ENCODE data around the gene KRTAP2-4. TPM values are rescaled to one million over a fixed set of nuclear protein-coding genes. Genes with fewer than 3 reads are reported as not detected.

The KRTAP2-4 gene
- total and polyA plus RNA-seq, 2 of the 4 experiments (the other 2 are of a cell fraction), result not detected

GRCh38 chr17:41071606-41072360 is 6.1 kb upstream of the KRTAP2-4 start:
- Histone ChIP-seq H3K27me3 (ENCODE audit: control insufficient read depth, insufficient read depth, low read length) (no peaks in the 10 kb centered on the region), H3K9me3 (ENCODE audit: control insufficient read depth, insufficient read depth, low read length) (no peaks in the 10 kb centered on the region), H3K56ac (ENCODE audit: extremely low read depth, insufficient read depth, low read length) (no peak overlapping the region), H3K4me3 (ENCODE audit: insufficient read depth, low read depth, low read length) (no peak overlapping the region), H3K14ac (replicated peaks; ENCODE audit: low read depth, low read length) (peak overlapping the region; percentile 22; the same call in 1 of the 2 replicates), H3K9me1 (ENCODE audit: insufficient read depth, low read length) (peaks cover 4% of the 10 kb centered on the region; the same call in 1 of the 2 replicates), H2BK120ac (ENCODE audit: low read depth, low read length) (peak overlapping the region; percentile 56), H2AFZ (replicated peaks; ENCODE audit: low read length, poor library complexity) (peak overlapping the region; percentile 46), H3K4me2 (ENCODE audit: low read depth, low read length) (no peak overlapping the region), H3K4ac (ENCODE audit: low read depth, low read length) (peak overlapping the region; percentile 41), H3K79me1 (ENCODE audit: low read depth in 1 of 2, low read length in 2 of 2) (no peaks in the 10 kb centered on the region), H3K23ac (ENCODE audit: low read depth, low read length) (no peak overlapping the region), H3K9ac (ENCODE audit: low read depth, low read length) (no peak overlapping the region), H4K20me1 (ENCODE audit: insufficient read depth, low read length) (no peaks in the 10 kb centered on the region), H4K8ac (ENCODE audit: low read depth in 2 of 2, low read length in 2 of 2) (no peak overlapping the region), H2BK20ac (ENCODE audit: low read depth, low read length) (peak overlapping the region; percentile 42), H3K36me3 (ENCODE audit: control insufficient read depth, insufficient read depth, low read length) (no peaks in the 10 kb centered on the region), H2BK15ac (ENCODE audit: low read depth, low read length) (peak overlapping the region; percentile 60; the same call in 1 of the 3 replicates), H4K91ac (ENCODE audit: insufficient read depth, low read depth, low read length) (peak overlapping the region; percentile 57), H3K4me1 (ENCODE audit: control insufficient read depth, insufficient read depth, low read length) (no peaks in the 10 kb centered on the region; the same call in 1 of the 2 replicates), H2AK5ac (ENCODE audit: low read depth, low read length) (peak overlapping the region; percentile 66), H3K18ac (ENCODE audit: low read depth, low read length) (no peak overlapping the region), H4K5ac (ENCODE audit: low read depth, low read length) (no peak overlapping the region), H2BK5ac (ENCODE audit: low read depth, low read length, poor library complexity, severe bottlenecking) (peak overlapping the region; percentile 6), H3K27ac (ENCODE audit: insufficient read depth, low read length) (no peak overlapping the region), H2AK9ac (replicated peaks; ENCODE audit: low read depth, low read length, poor library complexity) (no peak overlapping the region)
- dilution Hi-C loops (cut with HindIII; ENCODE audit: low sequenced_read_pairs, unreplicated experiment), result no loop called here
- BruUV-seq (replicated peaks), result no TSS peak
- ChIA-PET POLR2A (ENCODE audit: unreplicated experiment) (no interaction called here), CTCF (no interaction called here)
- intact Hi-C loops (cut with micrococcal nuclease), result no loop called here
- ATAC-seq (ENCODE audit: low read depth) (no peak), DNase-seq (no peak)
- in situ Hi-C loops (cut with MboI; ENCODE audit: low sequenced_read_pairs), result no loop called here
- no CpG with 5 or more reads among the region's 5 CpGs for WGBS, 2 experiments (ENCODE audit: extremely low coverage in 2 of 2, insufficient read length in 1 of 2)
- TF ChIP-seq POLR2A (IDR thresholded peaks at IDR 0.05; ENCODE audit: low read depth, low read length) (no peak), CTCF (conservative IDR thresholded peaks at IDR 0.05; ENCODE audit: low read depth, low read length) (no peak), MAZ (IDR thresholded peaks at IDR 0.05; ENCODE audit: borderline replicate concordance, low read depth, low read length) (no peak), RCOR1 (IDR thresholded peaks at IDR 0.05; ENCODE audit: insufficient replicate concordance, low read length) (no peak), RFX5 (IDR thresholded peaks at IDR 0.05; ENCODE audit: low read depth, low read length) (no peak), MXI1 (IDR thresholded peaks at IDR 0.05; ENCODE audit: borderline replicate concordance, low read depth, low read length) (no peak), MAFK (IDR thresholded peaks at IDR 0.05; ENCODE audit: low read depth, low read length) (no peak), NFE2L2 (IDR thresholded peaks at IDR 0.05; ENCODE audit: low read depth, low read length) (no peak), BHLHE40 (IDR thresholded peaks at IDR 0.05; ENCODE audit: low read depth, low read length) (no peak), CEBPB (IDR thresholded peaks at IDR 0.05; ENCODE audit: low read depth, low read length) (no peak), RAD21 (IDR thresholded peaks at IDR 0.05; ENCODE audit: low read length) (no peak), FOS (IDR thresholded peaks at IDR 0.05; ENCODE audit: low read depth, low read length) (no peak), CHD1 (IDR thresholded peaks at IDR 0.05; ENCODE audit: low read depth, low read length) (no peak)
- TF ChIP-seq, protein P1, sequence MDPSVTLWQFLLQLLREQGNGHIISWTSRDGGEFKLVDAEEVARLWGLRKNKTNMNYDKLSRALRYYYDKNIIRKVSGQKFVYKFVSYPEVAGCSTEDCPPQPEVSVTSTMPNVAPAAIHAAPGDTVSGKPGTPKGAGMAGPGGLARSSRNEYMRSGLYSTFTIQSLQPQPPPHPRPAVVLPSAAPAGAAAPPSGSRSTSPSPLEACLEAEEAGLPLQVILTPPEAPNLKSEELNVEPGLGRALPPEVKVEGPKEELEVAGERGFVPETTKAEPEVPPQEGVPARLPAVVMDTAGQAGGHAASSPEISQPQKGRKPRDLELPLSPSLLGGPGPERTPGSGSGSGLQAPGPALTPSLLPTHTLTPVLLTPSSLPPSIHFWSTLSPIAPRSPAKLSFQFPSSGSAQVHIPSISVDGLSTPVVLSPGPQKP (IDR thresholded peaks at IDR 0.05; ENCODE audit: borderline replicate concordance, low read depth, low read length), result no peak
- TF ChIP-seq, protein P2, sequence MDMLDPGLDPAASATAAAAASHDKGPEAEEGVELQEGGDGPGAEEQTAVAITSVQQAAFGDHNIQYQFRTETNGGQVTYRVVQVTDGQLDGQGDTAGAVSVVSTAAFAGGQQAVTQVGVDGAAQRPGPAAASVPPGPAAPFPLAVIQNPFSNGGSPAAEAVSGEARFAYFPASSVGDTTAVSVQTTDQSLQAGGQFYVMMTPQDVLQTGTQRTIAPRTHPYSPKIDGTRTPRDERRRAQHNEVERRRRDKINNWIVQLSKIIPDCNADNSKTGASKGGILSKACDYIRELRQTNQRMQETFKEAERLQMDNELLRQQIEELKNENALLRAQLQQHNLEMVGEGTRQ (IDR thresholded peaks at IDR 0.05; ENCODE audit: low read depth, low read length), result no peak

Measured in IMR-90 (cell line).